ENCODE results near the gene CD247.

DNA sequence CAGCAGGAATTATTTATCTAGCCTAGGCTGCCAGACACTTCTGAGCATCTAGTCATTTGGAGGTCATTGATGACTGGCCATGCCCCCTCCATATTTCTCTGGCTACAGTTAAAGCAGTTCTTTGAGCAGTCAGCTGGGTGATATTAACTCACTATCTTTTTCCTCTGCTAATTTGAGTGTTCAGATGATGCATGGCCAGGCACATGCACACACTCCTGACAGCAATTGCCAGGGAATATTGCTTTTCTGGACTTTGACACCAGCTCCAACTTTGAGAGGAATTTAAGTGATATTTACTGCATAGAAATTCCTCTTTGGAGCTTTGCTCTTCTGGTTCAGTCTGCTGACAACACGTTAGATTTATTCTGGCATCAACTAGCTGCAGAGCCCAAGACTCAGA is 52.6 kb downstream of the CD247 start:
- TF ChIP-seq, protein P1, sequence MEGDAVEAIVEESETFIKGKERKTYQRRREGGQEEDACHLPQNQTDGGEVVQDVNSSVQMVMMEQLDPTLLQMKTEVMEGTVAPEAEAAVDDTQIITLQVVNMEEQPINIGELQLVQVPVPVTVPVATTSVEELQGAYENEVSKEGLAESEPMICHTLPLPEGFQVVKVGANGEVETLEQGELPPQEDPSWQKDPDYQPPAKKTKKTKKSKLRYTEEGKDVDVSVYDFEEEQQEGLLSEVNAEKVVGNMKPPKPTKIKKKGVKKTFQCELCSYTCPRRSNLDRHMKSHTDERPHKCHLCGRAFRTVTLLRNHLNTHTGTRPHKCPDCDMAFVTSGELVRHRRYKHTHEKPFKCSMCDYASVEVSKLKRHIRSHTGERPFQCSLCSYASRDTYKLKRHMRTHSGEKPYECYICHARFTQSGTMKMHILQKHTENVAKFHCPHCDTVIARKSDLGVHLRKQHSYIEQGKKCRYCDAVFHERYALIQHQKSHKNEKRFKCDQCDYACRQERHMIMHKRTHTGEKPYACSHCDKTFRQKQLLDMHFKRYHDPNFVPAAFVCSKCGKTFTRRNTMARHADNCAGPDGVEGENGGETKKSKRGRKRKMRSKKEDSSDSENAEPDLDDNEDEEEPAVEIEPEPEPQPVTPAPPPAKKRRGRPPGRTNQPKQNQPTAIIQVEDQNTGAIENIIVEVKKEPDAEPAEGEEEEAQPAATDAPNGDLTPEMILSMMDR (IDR thresholded peaks at IDR 0.05), result no peak
- TF ChIP-seq POLR2A (IDR thresholded peaks at IDR 0.05) (no peak), POLR2AphosphoS5 (IDR thresholded peaks at IDR 0.05) (no peak)

Measured in transverse colon (tissue), 4 donors.